ENCODE data around the gene ADAMTSL1.

- TF ChIP-seq CTCF (conservative IDR thresholded peaks at IDR 0.05; ENCODE audit: low read length) = no peak
- no peak for TF ChIP-seq EZH2phosphoT487 (IDR thresholded peaks at IDR 0.05; ENCODE audit: borderline replicate concordance)
Measured at GRCh38 chr9:18727904-18728303, 254.0 kb downstream of the ADAMTSL1 start.
